GM18502 (cell line): ENCODE results near the gene SLC12A1.

Experiments used
- ATAC-seq: cut with Tn5 transposase; IDR thresholded peaks from one replicate; pipeline ENCODE4 v1.9.1; 2021; ENCODE audit warnings: mild to moderate bottlenecking; ENCODE audit not compliant: unreplicated experiment, poor library complexity

The SLC12A1 gene

GRCh38 chr15:48239334-48239733 lies 33.2 kb downstream of the SLC12A1 start:
- ATAC-seq = no peak

GRCh38 chr15:48242015-48242414 lies 35.9 kb downstream of the SLC12A1 start:
- no peak for ATAC-seq

GRCh38 chr15:48242535-48242934 lies 36.4 kb downstream of the SLC12A1 start:
- no peak for ATAC-seq

- ATAC-seq = no peak
Observed at GRCh38 chr15:48244921-48245320, 38.8 kb downstream of the SLC12A1 start.

GRCh38 chr15:48248414-48248813 lies 42.3 kb downstream of the SLC12A1 start:
- ATAC-seq = no peak

GRCh38 chr15:48250640-48251076 lies 44.6 kb downstream of the SLC12A1 start:
- no peak for ATAC-seq

- no peak for ATAC-seq
Observed at GRCh38 chr15:48253172-48253571, 47.1 kb downstream of the SLC12A1 start.

- ATAC-seq = no peak
Observed at GRCh38 chr15:48265135-48265534, 59.0 kb downstream of the SLC12A1 start.

- ATAC-seq = no peak
Observed at GRCh38 chr15:48266024-48266689, 60.1 kb downstream of the SLC12A1 start.

GRCh38 chr15:48267766-48268165 lies 61.7 kb downstream of the SLC12A1 start:
- ATAC-seq = no peak

- no peak for ATAC-seq
Observed at GRCh38 chr15:48273049-48273448, 66.9 kb downstream of the SLC12A1 start.

- ATAC-seq = no peak
Observed at GRCh38 chr15:48278666-48279065, 72.6 kb downstream of the SLC12A1 start.

- ATAC-seq = no peak
Observed at GRCh38 chr15:48279608-48280007, 73.5 kb downstream of the SLC12A1 start.

- ATAC-seq = no peak
Observed at GRCh38 chr15:48281674-48282073, 75.6 kb downstream of the SLC12A1 start.

GRCh38 chr15:48282216-48282615 lies 76.1 kb downstream of the SLC12A1 start:
- ATAC-seq = no peak

GRCh38 chr15:48283396-48284145 lies 77.5 kb downstream of the SLC12A1 start:
- ATAC-seq = no peak

GRCh38 chr15:48285329-48286214 lies 79.5 kb downstream of the SLC12A1 start:
- ATAC-seq = peak; percentile 75

GRCh38 chr15:48289628-48290027 lies 83.5 kb downstream of the SLC12A1 start:
- no peak for ATAC-seq

- no peak for ATAC-seq
Observed at GRCh38 chr15:48292458-48292857, 86.4 kb downstream of the SLC12A1 start.

- no peak for ATAC-seq
Observed at GRCh38 chr15:48297668-48298067, 91.6 kb downstream of the SLC12A1 start.

GRCh38 chr15:48298914-48299313 lies 92.8 kb downstream of the SLC12A1 start:
- no peak for ATAC-seq
